Measurements from ENCODE around the gene UMAD1. TPM values are rescaled to one million over a fixed set of nuclear protein-coding genes. Genes with fewer than 3 reads are reported as not detected.

The UMAD1 gene
- total RNA-seq, 4 donors from 2014 or later = 5.6 to 13.2 (median 12.1) TPM

DNA sequence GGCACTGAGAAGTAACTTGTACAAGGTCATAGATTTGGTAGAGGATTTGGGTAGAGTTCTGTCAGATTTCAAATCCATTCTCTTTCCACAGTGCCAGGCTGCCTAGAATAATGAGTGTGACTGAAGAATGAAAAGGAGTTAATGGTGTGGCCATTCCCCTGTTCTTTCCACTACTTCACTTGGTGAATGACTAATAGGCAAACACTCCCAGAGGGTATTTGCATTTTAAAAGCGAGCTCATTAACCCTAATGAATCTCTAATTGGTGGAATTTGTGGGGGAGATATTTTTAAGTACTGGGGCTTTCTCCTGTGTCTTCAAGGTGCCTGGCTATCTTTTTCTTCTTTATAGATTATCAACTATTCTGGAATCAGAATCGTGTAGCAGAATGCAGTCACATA is 152.7 kb downstream of the UMAD1 start:
- DNase-seq (ENCODE audit: low spot score) (no peak), ATAC-seq (ENCODE audit: low FRiP score) (no peak)
- TF ChIP-seq, protein P1, sequence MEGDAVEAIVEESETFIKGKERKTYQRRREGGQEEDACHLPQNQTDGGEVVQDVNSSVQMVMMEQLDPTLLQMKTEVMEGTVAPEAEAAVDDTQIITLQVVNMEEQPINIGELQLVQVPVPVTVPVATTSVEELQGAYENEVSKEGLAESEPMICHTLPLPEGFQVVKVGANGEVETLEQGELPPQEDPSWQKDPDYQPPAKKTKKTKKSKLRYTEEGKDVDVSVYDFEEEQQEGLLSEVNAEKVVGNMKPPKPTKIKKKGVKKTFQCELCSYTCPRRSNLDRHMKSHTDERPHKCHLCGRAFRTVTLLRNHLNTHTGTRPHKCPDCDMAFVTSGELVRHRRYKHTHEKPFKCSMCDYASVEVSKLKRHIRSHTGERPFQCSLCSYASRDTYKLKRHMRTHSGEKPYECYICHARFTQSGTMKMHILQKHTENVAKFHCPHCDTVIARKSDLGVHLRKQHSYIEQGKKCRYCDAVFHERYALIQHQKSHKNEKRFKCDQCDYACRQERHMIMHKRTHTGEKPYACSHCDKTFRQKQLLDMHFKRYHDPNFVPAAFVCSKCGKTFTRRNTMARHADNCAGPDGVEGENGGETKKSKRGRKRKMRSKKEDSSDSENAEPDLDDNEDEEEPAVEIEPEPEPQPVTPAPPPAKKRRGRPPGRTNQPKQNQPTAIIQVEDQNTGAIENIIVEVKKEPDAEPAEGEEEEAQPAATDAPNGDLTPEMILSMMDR (IDR thresholded peaks at IDR 0.05) = no peak

DNA sequence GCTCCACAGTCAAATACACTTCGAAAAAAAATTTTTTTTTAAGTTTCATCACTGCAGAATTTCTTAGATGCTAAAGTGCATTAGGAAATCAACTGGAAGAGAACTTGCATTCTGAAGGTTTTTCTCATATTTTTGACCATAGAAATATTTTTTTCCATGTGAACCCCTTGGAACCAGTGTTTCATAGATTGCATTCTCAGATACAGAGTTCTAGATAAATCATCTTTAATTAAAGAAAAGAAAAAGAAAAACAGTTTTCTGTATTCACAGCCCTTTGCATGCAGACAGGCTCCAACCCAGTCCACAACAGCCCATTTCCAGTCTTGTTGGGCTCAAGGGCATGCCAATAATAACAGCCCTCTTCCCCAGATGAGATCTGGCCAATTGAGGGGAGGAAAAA is 153.4 kb downstream of the UMAD1 start:
- DNase-seq (ENCODE audit: low spot score) (no peak), ATAC-seq (ENCODE audit: low FRiP score) (no peak)
- TF ChIP-seq, protein P1 (IDR thresholded peaks at IDR 0.05) = no peak

DNA sequence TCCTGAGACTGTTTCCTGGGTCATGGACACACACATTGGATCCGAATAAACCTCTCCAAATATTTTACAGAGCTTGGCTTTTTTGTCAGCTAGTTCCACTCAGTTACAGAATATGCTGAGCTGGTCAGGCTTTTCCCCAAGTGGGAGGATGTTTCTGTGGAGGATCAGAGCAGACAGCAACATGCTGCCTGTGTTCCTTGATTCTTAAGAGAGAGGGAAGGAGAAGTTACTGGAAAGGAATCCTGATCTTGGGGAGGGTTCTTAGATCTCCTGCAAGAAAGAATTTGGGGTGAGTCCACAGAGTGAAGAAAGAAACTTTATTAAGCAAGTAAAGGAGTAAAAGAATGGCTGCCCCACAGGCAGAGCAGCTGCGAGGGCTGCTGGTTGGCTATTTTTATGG is 154.7 kb downstream of the UMAD1 start:
- TF ChIP-seq, protein P1 (IDR thresholded peaks at IDR 0.05) = no peak
- DNase-seq (ENCODE audit: low spot score) = no peak
- no peak for ATAC-seq (ENCODE audit: low FRiP score)

DNA sequence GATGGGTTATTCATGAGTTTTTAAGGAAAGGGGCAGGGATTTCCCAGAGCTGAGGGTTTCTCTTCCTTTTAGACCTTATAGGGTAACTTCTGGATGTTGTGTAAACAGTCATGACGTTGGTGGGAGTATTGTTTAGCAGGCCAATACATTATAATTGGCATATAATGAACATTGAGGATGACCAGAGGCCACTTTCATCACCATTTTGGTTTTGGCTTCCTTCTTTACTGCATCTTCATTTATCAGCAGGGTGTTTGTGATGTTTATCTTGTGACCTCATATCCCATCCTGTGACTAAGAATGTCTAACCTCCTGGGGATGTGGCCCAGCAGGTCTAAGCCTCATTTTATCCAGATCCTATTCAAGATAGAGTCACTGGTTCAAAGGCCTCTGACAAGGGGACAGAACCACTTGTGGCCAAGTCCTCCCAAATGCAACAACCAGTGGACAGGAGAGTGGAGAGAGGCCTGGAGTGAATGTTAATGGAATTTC is 155.1 kb downstream of the UMAD1 start:
- DNase-seq (ENCODE audit: low spot score) (no peak), ATAC-seq (ENCODE audit: low FRiP score) (no peak)
- TF ChIP-seq, protein P1 (IDR thresholded peaks at IDR 0.05) = no peak

DNA sequence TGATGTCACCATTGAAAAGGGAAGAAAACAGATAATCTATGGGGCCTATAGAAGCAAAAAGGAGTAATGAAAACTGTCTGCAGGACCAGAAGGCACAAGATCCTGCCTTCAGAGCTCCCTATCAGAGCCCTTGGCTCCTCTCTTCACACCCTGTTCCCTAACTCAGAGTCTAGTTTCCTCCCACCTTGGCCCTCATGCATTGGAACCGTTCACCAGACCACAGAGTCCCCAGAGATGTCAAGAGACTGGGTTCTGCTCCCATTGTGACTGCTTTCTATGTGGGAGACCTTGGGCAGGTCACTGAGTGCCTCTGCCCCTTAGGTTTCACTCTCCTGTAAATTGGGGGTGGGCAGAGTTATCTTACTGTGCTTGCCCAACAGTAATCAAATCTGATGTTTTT is 158.0 kb downstream of the UMAD1 start:
- TF ChIP-seq, protein P1 (IDR thresholded peaks at IDR 0.05) = no peak
- no peak for ATAC-seq (ENCODE audit: low FRiP score)
- no peak for DNase-seq (ENCODE audit: low spot score)

DNA sequence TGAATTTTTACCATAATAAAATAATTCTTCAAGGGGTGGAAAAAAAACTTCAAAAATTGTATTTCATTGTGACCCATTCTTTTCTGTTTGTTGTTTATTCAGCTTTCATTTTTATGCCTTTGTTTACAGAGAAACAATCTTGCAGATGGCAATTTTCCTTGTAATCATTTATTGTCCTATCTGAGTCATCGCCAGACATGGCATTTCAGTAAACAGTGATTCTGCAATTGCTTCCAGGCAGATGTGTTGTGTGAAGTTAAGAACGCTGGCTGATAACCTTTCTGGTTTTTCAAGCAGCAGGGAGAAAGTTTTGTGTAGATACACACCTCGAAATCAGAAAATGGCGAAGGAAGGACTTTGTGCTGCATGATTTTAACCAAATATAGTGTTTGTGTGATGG is 158.6 kb downstream of the UMAD1 start:
- TF ChIP-seq, protein P1 (IDR thresholded peaks at IDR 0.05) = no peak
- no peak for DNase-seq (ENCODE audit: low spot score)
- no peak for ATAC-seq (ENCODE audit: low FRiP score)

DNA sequence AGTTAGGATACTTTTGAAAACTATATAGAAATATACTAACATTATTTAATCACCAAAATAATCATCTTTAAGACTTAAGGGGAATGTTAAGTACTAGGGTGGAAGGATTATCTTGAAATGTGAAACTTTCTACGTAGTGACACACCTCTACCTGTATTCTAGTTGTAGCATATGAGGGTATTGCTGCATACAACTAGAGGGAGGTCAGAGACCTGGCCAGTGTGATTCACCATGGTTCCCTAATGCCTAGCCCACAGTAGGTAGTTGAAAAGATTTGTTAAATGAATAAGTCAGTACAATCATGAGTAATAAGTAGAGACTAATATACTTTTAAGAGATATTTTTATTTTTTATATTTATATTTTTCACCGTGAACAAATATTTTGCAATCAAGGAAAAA is 162.0 kb downstream of the UMAD1 start:
- ATAC-seq (ENCODE audit: low FRiP score) (no peak), DNase-seq (ENCODE audit: low spot score) (no peak)
- TF ChIP-seq, protein P1 (IDR thresholded peaks at IDR 0.05) = no peak
